Ishikawa (cell line): ENCODE measurements around the gene CCT3.

ENCODE experiments used
- CEBPB ChIP-seq: IDR thresholded peaks from 2 replicates; pipeline ENCODE4 v1.6.1; 2012
- CREB1 ChIP-seq: IDR thresholded peaks from 2 replicates; pipeline ENCODE4 v1.6.1; 2012; ENCODE audit warnings: low read depth
- EGR1 ChIP-seq: IDR thresholded peaks from 2 replicates; pipeline ENCODE4 v1.6.1; 2012
- EP300 ChIP-seq: IDR thresholded peaks from 2 replicates; pipeline ENCODE4 v1.6.1; 2012; ENCODE audit warnings: borderline replicate concordance
- FOXM1 ChIP-seq: IDR thresholded peaks from 2 replicates; pipeline ENCODE4 v1.6.1; 2012; ENCODE audit warnings: low read depth, borderline replicate concordance
- MAX ChIP-seq: IDR thresholded peaks from 2 replicates; pipeline ENCODE4 v1.6.1; 2012
- NFIC ChIP-seq: IDR thresholded peaks from 2 replicates; pipeline ENCODE4 v1.6.1; 2012
- RAD21 ChIP-seq: IDR thresholded peaks from 2 replicates; pipeline ENCODE4 v1.6.1; 2012; ENCODE audit warnings: low read depth
- REST ChIP-seq: IDR thresholded peaks from 2 replicates; pipeline ENCODE4 v1.6.1; 2012; ENCODE audit warnings: low read depth, mild to moderate bottlenecking
- TAF1 ChIP-seq: IDR thresholded peaks from 2 replicates; pipeline ENCODE4 v1.6.1; 2012; ENCODE audit warnings: low read depth, mild to moderate bottlenecking
- TCF12 ChIP-seq: IDR thresholded peaks from 2 replicates; pipeline ENCODE4 v1.6.1; 2012; ENCODE audit warnings: low read depth
- TEAD4 ChIP-seq: IDR thresholded peaks from 2 replicates; pipeline ENCODE4 v1.6.1; 2012
- USF1 ChIP-seq: IDR thresholded peaks from 2 replicates; pipeline ENCODE4 v1.6.1; 2012
- YY1 ChIP-seq: IDR thresholded peaks from 2 replicates; pipeline ENCODE4 v1.6.1; 2012; ENCODE audit warnings: low read depth
- ZBTB7A ChIP-seq: IDR thresholded peaks from 2 replicates; pipeline ENCODE4 v1.6.1; 2012; ENCODE audit warnings: low read depth

The CCT3 gene

GRCh38 chr1:156338180-156338976, at the start of gene CCT3, which contains the start of gene TSACC:
TSS of gene CCT3 (minus strand) at chr1:156338292. CDS start at chr1:156338184, 108 bp downstream.
TSS of gene TSACC (plus strand) at chr1:156338526. CDS start at chr1:156339758, 1,232 bp downstream.
- peak; percentile 82 for TF ChIP-seq YY1
- TF ChIP-seq EGR1 = no peak
- TF ChIP-seq TAF1 = peak; percentile 88
- peak; percentile 40 for TF ChIP-seq TCF12
- no peak for TF ChIP-seq TEAD4
- no peak for TF ChIP-seq CEBPB
- TF ChIP-seq EP300 = no peak
- peak; percentile 91 for TF ChIP-seq MAX
- no peak for TF ChIP-seq RAD21
- no peak for TF ChIP-seq FOXM1
- no peak for TF ChIP-seq ZBTB7A
- no peak for TF ChIP-seq REST
- peak; percentile 69 for TF ChIP-seq CREB1
- TF ChIP-seq NFIC = peak; percentile 83
- peak; percentile 61 for TF ChIP-seq USF1

- TF ChIP-seq USF1 (no peak), ZBTB7A (no peak), TCF12 (no peak), NFIC (no peak), REST (no peak), MAX (no peak), FOXM1 (no peak), EGR1 (no peak), TEAD4 (no peak), YY1 (no peak), CEBPB (no peak), EP300 (no peak), CREB1 (no peak), RAD21 (no peak), TAF1 (no peak)
Observed at GRCh38 chr1:156387870-156388173, 49.7 kb upstream of the CCT3 start.

- no peak for TF ChIP-seq MAX
- no peak for TF ChIP-seq NFIC
- TF ChIP-seq REST = no peak
- TF ChIP-seq TEAD4 = no peak
- TF ChIP-seq TCF12 = no peak
- TF ChIP-seq RAD21 = no peak
- no peak for TF ChIP-seq YY1
- no peak for TF ChIP-seq EGR1
- TF ChIP-seq CEBPB = no peak
- no peak for TF ChIP-seq CREB1
Observed at GRCh38 chr1:156386949-156387869, 49.1 kb upstream of the CCT3 start.
